AML-193 (cell line): ENCODE data around the gene CCDC157.
A peak's percentile ranks its signal among the peaks of the same experiment; 100 is the strongest.

ENCODE experiments used
- DNase-seq, 2 experiments: peaks; one replicate each; lab custom pipeline; 2025; lab: John Stamatoyannopoulos, UW

The CCDC157 gene

DNA sequence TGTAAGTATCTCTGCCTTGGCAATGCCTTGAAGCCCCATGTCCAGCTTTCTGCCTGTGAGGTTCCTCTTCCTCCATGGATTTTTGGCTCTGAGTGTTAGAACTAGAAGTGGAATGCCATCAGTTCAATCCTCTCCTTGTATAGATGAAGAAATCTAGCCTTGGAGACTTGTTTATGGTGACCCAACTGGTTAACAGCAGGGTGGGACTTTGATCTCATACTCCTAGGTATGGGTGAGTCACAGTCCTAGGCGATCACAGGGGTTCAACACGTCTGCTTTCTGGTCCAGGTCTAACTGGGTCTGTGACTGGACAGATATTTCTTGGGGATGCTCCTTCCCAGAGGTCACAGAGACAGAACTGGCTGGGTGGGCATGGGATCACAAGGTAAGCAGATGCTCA is 59.6 kb downstream of the CCDC157 start:
- DNase-seq: no peak

- DNase-seq: no peak
These were observed 60.0 kb downstream of the CCDC157 start for GRCh38 chr22:30416837-30417236.

GRCh38 chr22:30420347-30421125 is 63.7 kb downstream of the CCDC157 start:
- DNase-seq: no peak

DNA sequence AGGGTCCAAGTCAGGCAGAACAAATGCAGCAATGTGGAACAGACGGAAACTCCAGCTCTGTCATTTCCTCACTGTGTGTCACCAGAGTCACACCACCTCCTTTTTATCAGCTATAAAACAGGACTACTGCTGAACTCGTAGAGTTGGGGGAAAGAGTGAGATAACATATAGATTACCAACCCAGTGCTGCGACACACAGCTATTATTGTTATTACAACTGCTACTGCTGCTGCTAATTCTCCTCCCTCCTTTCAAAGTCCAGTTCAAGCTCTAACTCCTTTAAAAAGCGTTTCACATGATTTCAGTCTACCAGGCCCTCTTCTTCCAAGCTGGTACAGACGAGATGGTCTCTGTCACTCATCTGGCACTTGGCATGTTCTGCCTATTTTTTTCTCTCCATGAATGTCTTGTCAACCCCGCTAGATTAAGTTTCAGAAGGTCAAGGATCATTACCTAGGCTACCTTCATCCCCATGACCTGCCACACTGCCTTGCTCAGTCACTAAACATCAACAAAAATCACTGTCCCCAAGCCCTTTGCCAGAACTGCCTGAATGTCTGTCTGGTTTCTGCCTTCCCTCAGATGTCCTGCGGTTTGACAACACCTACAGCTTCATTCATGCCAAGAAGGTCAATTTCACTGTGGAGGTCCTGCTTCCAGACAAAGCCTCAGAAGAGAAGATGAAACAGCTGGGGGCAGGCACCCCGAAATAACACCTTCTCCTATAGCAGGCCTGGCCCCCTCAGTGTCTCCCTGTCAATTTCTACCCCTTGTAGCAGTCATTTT is 65.1 kb downstream of the CCDC157 start:
- no peak for DNase-seq

GRCh38 chr22:30422481-30423300 is 65.9 kb downstream of the CCDC157 start:
- DNase-seq: peak in 1 of 2 experiments; percentile 16

DNA sequence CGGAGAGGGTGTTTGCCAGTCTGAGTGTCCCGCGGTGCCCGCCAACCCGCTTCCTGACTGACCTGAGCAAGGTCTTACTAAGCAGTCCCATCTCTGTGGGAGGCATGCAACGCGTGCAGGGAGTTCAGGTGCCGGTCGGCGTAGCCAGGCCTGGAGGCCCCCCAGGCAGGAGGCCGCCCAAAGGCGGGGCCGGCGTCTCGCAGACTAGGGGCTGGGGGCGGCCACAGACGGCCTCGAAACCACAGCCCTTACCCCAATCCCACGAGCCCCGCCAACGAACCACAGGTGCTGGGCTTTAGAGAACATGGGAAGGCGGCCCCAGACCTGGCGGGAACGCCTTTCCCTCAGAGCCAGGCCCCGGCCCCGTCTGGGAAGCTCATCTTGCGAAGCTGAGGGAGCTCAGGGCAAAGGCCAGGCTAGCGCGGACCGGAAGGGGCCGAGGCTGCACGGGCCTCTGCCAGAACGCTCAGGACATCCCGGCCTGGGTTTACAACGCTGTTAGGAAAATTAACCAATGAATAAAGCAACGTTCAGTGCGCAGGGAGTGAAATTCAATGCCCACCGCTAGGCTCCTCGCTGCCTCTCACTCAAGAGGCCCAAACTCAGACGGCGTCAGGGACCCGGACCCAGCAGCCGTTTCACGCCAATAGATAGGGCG is 66.6 kb downstream of the CCDC157 start:
- DNase-seq: no peak

- peak; percentile 98 to 99 for DNase-seq
These were observed 67.2 kb downstream of the CCDC157 start for GRCh38 chr22:30423959-30424533.

DNA sequence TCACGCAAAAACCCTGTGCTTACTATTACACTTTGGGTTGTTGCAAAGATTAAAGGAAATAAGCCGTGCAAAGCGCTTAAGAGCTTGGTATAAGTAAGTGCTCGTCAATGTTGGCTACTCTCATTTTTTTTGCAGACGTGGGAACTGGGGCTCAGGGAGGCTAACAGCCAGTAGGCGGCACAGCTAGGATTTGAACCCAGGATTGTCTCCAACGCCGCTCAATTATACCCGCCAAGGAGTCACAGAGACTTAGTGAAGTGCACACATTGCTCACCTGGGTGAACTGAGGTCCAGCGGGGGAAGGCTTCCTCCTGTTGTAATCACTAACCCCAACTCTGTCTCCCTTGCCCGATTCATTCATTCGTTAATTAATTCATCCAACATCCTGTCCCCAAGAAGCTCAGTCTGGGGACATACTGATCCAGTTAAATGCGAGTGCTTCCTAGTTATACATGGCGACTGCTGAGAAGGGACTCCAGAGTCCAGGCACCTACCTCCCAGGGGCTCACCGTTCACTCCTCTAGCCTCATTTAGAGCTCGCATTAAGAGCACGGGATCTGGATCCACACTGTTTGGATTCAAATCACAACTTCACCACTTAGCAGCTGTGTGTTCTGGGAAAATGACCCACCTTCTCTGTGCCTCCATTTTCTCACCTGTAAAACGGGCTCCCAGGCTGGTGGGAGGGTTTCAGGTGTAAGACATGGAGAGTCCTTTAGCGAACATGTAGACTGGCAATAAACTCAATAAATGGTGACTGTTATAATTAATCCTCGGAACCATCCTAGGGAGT is 67.9 kb downstream of the CCDC157 start:
- no peak for DNase-seq

GRCh38 chr22:30425327-30425615 is 68.5 kb downstream of the CCDC157 start:
- no peak for DNase-seq

- peak; percentile 31 to 37 for DNase-seq
These were observed 69.0 kb downstream of the CCDC157 start, which contains the start of gene MTFP1 for GRCh38 chr22:30425616-30426387. MTFP1 (plus strand) TSS chr22:30425768; CDS start chr22:30425880, 112 bp downstream.
